HepG2 (cell line): Measurements from ENCODE around the gene VWA3A. TPM values are rescaled to one million over a fixed set of nuclear protein-coding genes. Genes with fewer than 3 reads are reported as not detected.
A peak's percentile ranks its signal among the peaks of the same experiment; 100 is the strongest.

ENCODE experiments used
- AGO2 ChIP-seq: fragments of 200-400 bp; formaldehyde crosslinking; optimal IDR thresholded peaks from 2 replicates; pipeline ENCODE3; 2017; ENCODE audit warnings: mild to moderate bottlenecking, low read depth, low read length, moderate library complexity
- BCL6 ChIP-seq: IDR thresholded peaks from 2 replicates; pipeline ENCODE4 v1.6.1; 2016; ENCODE audit warnings: missing genetic modification reagents, missing compliant biosample characterization
- CSRNP2 ChIP-seq: sonication (generic); formaldehyde crosslinking; conservative IDR thresholded peaks from 2 replicates; pipeline ENCODE4 v1.8.0; 2022; ENCODE audit warnings: low read depth, missing genetic modification reagents
- FUBP1 ChIP-seq: sonication (generic); formaldehyde crosslinking; IDR thresholded peaks from 2 replicates; pipeline ENCODE4 v1.5.1; 2020; ENCODE audit warnings: missing genetic modification reagents, mild to moderate bottlenecking, borderline replicate concordance
- GLI4 ChIP-seq: sonication (generic); formaldehyde crosslinking; IDR thresholded peaks from 2 replicates; pipeline ENCODE4 v1.5.1; 2020; ENCODE audit warnings: missing genetic modification reagents, mild to moderate bottlenecking, moderate library complexity, borderline replicate concordance
- GTF2F1 ChIP-seq: fragments of 150-350 bp; IDR thresholded peaks from 2 replicates; pipeline ENCODE4 v1.6.1; 2014; ENCODE audit warnings: low read length
- HCFC1 ChIP-seq: fragments of 150-350 bp; IDR thresholded peaks from 2 replicates; pipeline ENCODE4 v1.6.1; 2014; ENCODE audit warnings: low read depth, low read length
- HES4 ChIP-seq: sonication (generic); formaldehyde crosslinking; IDR thresholded peaks from 2 replicates; pipeline ENCODE4 v1.9.0; 2021; ENCODE audit warnings: mild to moderate bottlenecking, missing genetic modification reagents, borderline replicate concordance
- MEF2D ChIP-seq: sonication (generic); formaldehyde crosslinking; IDR thresholded peaks from 2 replicates; pipeline ENCODE4 v1.5.1; 2020; ENCODE audit warnings: mild to moderate bottlenecking, missing genetic modification reagents
- MXD1 ChIP-seq: sonication (generic); formaldehyde crosslinking; IDR thresholded peaks from 2 replicates; pipeline ENCODE4 v1.4.0; 2020; ENCODE audit warnings: mild to moderate bottlenecking, missing genetic modification reagents
- PRMT3 ChIP-seq: sonication (generic); formaldehyde crosslinking; IDR thresholded peaks from 2 replicates; pipeline ENCODE4 v1.8.1; 2022; ENCODE audit warnings: low read depth, mild to moderate bottlenecking, moderate library complexity, missing genetic modification reagents, borderline replicate concordance
- RBFOX2 ChIP-seq: fragments of 200-400 bp; formaldehyde crosslinking; IDR thresholded peaks from 2 replicates; pipeline ENCODE4 v1.6.1; 2017; ENCODE audit warnings: low read depth, mild to moderate bottlenecking, low read length
- SALL2 ChIP-seq: sonication (generic); formaldehyde crosslinking; IDR thresholded peaks from 2 replicates; pipeline ENCODE4 v1.8.1; 2023; ENCODE audit warnings: mild to moderate bottlenecking, missing genetic modification reagents, inconsistent platforms
- THAP11 ChIP-seq: IDR thresholded peaks from 2 replicates; pipeline ENCODE4 v1.6.1; 2016; ENCODE audit warnings: missing biosample characterization, missing genetic modification reagents
- ZBTB26 ChIP-seq: IDR thresholded peaks from 2 replicates; pipeline ENCODE4 v1.6.1; 2016; ENCODE audit warnings: missing compliant biosample characterization, missing genetic modification reagents, borderline replicate concordance
- ZBTB7B ChIP-seq: sonication (generic); formaldehyde crosslinking; IDR thresholded peaks from 2 replicates; pipeline ENCODE4 v1.4.0; 2020; ENCODE audit warnings: missing genetic modification reagents
- ZFAT ChIP-seq: sonication (generic); formaldehyde crosslinking; conservative IDR thresholded peaks from 2 replicates; pipeline ENCODE4 v1.8.1; 2023; ENCODE audit warnings: missing genetic modification reagents, inconsistent platforms
- ZFP62 ChIP-seq: sonication (generic); formaldehyde crosslinking; IDR thresholded peaks from 2 replicates; pipeline ENCODE4 v1.4.0; 2020; ENCODE audit warnings: missing genetic modification reagents
- ZNF224 ChIP-seq: sonication (generic); formaldehyde crosslinking; IDR thresholded peaks from 2 replicates; pipeline ENCODE4 v1.5.0; 2020; ENCODE audit warnings: mild to moderate bottlenecking, missing genetic modification reagents
- ZNF510 ChIP-seq: sonication (generic); formaldehyde crosslinking; IDR thresholded peaks from 2 replicates; pipeline ENCODE4 v1.4.0; 2020; ENCODE audit warnings: low read depth, mild to moderate bottlenecking, missing genetic modification reagents
- ZNF704 ChIP-seq: sonication (generic); formaldehyde crosslinking; IDR thresholded peaks from 2 replicates; pipeline ENCODE4 v1.8.1; 2023; ENCODE audit warnings: mild to moderate bottlenecking, inconsistent platforms, moderate library complexity, missing genetic modification reagents, borderline replicate concordance
- ZNF749 ChIP-seq: sonication (generic); formaldehyde crosslinking; IDR thresholded peaks from 2 replicates; pipeline ENCODE4 v1.8.0; 2022; ENCODE audit warnings: mild to moderate bottlenecking, missing genetic modification reagents, moderate library complexity, borderline replicate concordance
- ZNF761 ChIP-seq: sonication (generic); formaldehyde crosslinking; conservative IDR thresholded peaks from 2 replicates; pipeline ENCODE4 v1.4.0; 2020; ENCODE audit warnings: mild to moderate bottlenecking, missing genetic modification reagents
- ZSCAN12 ChIP-seq: sonication (generic); formaldehyde crosslinking; IDR thresholded peaks from 2 replicates; pipeline ENCODE4 v1.9.0; 2021; ENCODE audit warnings: mild to moderate bottlenecking, missing genetic modification reagents
- polyA plus RNA-seq, 8 experiments: library from polyadenylated mRNA; depleted of rRNA in 3 of 8; stranded (reverse) in 7 of 8; unstranded in 1 of 8; fragments of >200 nt; fragmentation: Illumina TruSeq in 4 of 8; extraction: Trizol in 4 of 8; gene quantifications; 2 replicates each; pipeline versions ENCODE4 v1.2.1 to v1.2.3, GENCODE V29; 2011 to 2016; ENCODE audit warnings: low read depth in 4 of 8, missing spikeins in 1 of 8, mixed read lengths in 1 of 8; ENCODE audit not compliant: insufficient read depth in 1 of 8
- total RNA-seq, 5 experiments: library from RNA; depleted of rRNA; stranded (reverse); fragments of >200 nt; fragmentation: Illumina TruSeq; extraction: Trizol; gene quantifications; 2 replicates each; pipeline ENCODE4 v1.2.3, GENCODE V29; 2016; ENCODE audit warnings: low read depth in 1 of 5

VWA3A gene
- total and polyA plus RNA-seq, 2 of the 13 experiments (the other 11 are each of a cell fraction or from before 2014, with no cell fraction given), result 0.03 to 0.07 TPM

- TF ChIP-seq ZSCAN12 (CRISPR knock-in tag), result peak; percentile 91
- TF ChIP-seq SALL2 (CRISPR knock-in tag), result peak; percentile 94
- TF ChIP-seq PRMT3 (CRISPR knock-in tag), result peak; percentile 62; the same call in 1 of the 2 replicates
- peak; percentile 87 for TF ChIP-seq ZBTB26 (CRISPR knock-in tag)
- peak; percentile 54 for TF ChIP-seq THAP11 (CRISPR knock-in tag)
- TF ChIP-seq RBFOX2, result peak; percentile 95
- peak; percentile 91 for TF ChIP-seq ZBTB7B (CRISPR knock-in tag)
- peak; percentile 92; the same call in 1 of the 2 replicates for TF ChIP-seq ZNF704
- 0 out of 2 replicates have a peak, but pooled peaks have one; percentile 28 for TF ChIP-seq ZNF224 (CRISPR knock-in tag)
- TF ChIP-seq FUBP1 (CRISPR knock-in tag), result 0 out of 2 replicates have a peak, but pooled peaks have one; percentile 70
- TF ChIP-seq MXD1 (CRISPR knock-in tag), result peak; percentile 93; the same call in 1 of the 2 replicates
- TF ChIP-seq MEF2D (CRISPR knock-in tag), result no peak
- no peak; the same call in 1 of the 2 replicates for TF ChIP-seq HCFC1
- TF ChIP-seq BCL6 (CRISPR knock-in tag), result peak; percentile 25
- TF ChIP-seq ZNF749, result peak; percentile 95; the same call in 1 of the 2 replicates
- TF ChIP-seq ZFAT, result no peak
- peak; percentile 54 for TF ChIP-seq AGO2
- no peak for TF ChIP-seq CSRNP2 (CRISPR knock-in tag)
- no peak for TF ChIP-seq GTF2F1
- peak; percentile 96 for TF ChIP-seq GLI4 (CRISPR knock-in tag)
- TF ChIP-seq ZNF761, result peak; percentile 51; the same call in 1 of the 2 replicates
- TF ChIP-seq HES4 (CRISPR knock-in tag), result peak; percentile 97
- peak; percentile 84; the same call in 1 of the 2 replicates for TF ChIP-seq ZFP62 (CRISPR knock-in tag)
- TF ChIP-seq ZNF510 (CRISPR knock-in tag), result peak; percentile 97; the same call in 1 of the 2 replicates
Observed at GRCh38 chr16:22190081-22190775, 97.9 kb downstream of the VWA3A start (continued).
